Sigmoid colon (tissue), 4 donors: ENCODE results near the gene SMIM38.

ENCODE experiments used
- CTCF ChIP-seq, 4 experiments: fragments of 450-650 bp in 3 of 4; fragments of 200-600 bp in 1 of 4; IDR thresholded peaks; one replicate each; pipeline ENCODE4 v1.5.1; 2016 to 2019; ENCODE audit warnings: antibody characterized with exemption in 4 of 4, mild to moderate bottlenecking in 3 of 4, moderate library complexity in 2 of 4
- EP300 ChIP-seq, 4 donors: sonication (generic); formaldehyde crosslinking; IDR thresholded peaks; one replicate each; pipeline ENCODE4 v1.6.1; 2017; ENCODE audit warnings: antibody characterized with exemption in 4 of 4
- POLR2AphosphoS5 ChIP-seq, 4 donors: sonication (generic); formaldehyde crosslinking; IDR thresholded peaks; one replicate each; pipeline ENCODE4 v1.6.1; 2017; ENCODE audit warnings: antibody characterized with exemption in 4 of 4

GRCh38 chr11:69126286-69126685, 29.4 kb upstream of the SMIM38 start:
- no peak for TF ChIP-seq EP300 (IDR thresholded peaks at IDR 0.05)
- no peak for TF ChIP-seq CTCF (IDR thresholded peaks at IDR 0.05)
- TF ChIP-seq POLR2AphosphoS5 (IDR thresholded peaks at IDR 0.05): no peak
